Keratinocyte (primary cell): ENCODE measurements around the gene DIS3L2. TPM values are rescaled to one million over a fixed set of nuclear protein-coding genes. Genes with fewer than 3 reads are reported as not detected.
A peak's percentile ranks its signal among the peaks of the same experiment; 100 is the strongest.

Experiments used
- DNase-seq: peaks from one replicate; pipeline ENCODE4 v3.0.0-alpha.2; 2011; ENCODE audit warnings: low read depth, missing footprints, low spot score
- FAIRE-seq: peaks from 2 replicates; lab custom pipeline; 2011; peaks lifted over from hg19 to GRCh38; lab: Jason Lieb, UNC
- H2AFZ ChIP-seq: 2 replicates; pipeline ENCODE4 v1.6.0; 2012; ENCODE audit warnings: low read length, control low read depth, inconsistent platforms; ENCODE audit not compliant: control insufficient read depth
- H3K27ac ChIP-seq: 2 replicates; pipeline ENCODE4 v1.5.1; 2011; ENCODE audit warnings: low read length; ENCODE audit not compliant: control insufficient read depth, insufficient read depth
- H3K27me3 ChIP-seq: 3 replicates; pipeline ENCODE4 v1.6.0; 2011; ENCODE audit warnings: low read length; ENCODE audit not compliant: control insufficient read depth, insufficient read depth; ENCODE audit errors: extremely low read depth
- H3K36me3 ChIP-seq, 2 experiments: 2 replicates in 1 of 2; 3 replicates in 1 of 2; pipeline ENCODE4 v1.5.1; 2011; ENCODE audit warnings: low read length in 2 of 2, mild to moderate bottlenecking in 1 of 2; ENCODE audit not compliant: control insufficient read depth in 2 of 2, insufficient read depth in 2 of 2; ENCODE audit errors: extremely low read depth in 1 of 2
- H3K4me1 ChIP-seq: 3 replicates; pipeline ENCODE4 v1.5.1; 2011; ENCODE audit warnings: low read length; ENCODE audit not compliant: control insufficient read depth, insufficient read depth; ENCODE audit errors: extremely low read depth
- H3K4me2 ChIP-seq: 3 replicates; pipeline ENCODE4 v1.6.0; 2011; ENCODE audit warnings: low read depth, low read length; ENCODE audit not compliant: control insufficient read depth, insufficient read depth; ENCODE audit errors: extremely low read depth
- H3K4me3 ChIP-seq, 3 experiments: fragments of 200-600 bp in 1 of 3; sonication (generic) in 1 of 3; 2 replicates in 2 of 3; 3 replicates in 1 of 3; pipeline ENCODE4 v1.5.1; 2011 to 2016; ENCODE audit warnings: low read length in 3 of 3, mild to moderate bottlenecking in 3 of 3, control low read depth in 2 of 3, inconsistent platforms in 1 of 3, low read depth in 1 of 3, mixed read lengths in 1 of 3, mixed run types in 1 of 3, moderate library complexity in 1 of 3; ENCODE audit not compliant: control insufficient read depth in 2 of 3, insufficient read depth in 2 of 3; ENCODE audit errors: extremely low read depth in 1 of 3
- H3K79me2 ChIP-seq: 2 replicates; pipeline ENCODE4 v1.6.0; 2012; ENCODE audit warnings: low read length; ENCODE audit not compliant: control insufficient read depth, insufficient read depth
- H3K9ac ChIP-seq: 3 replicates; pipeline ENCODE4 v1.6.0; 2011; ENCODE audit warnings: low read length; ENCODE audit not compliant: control insufficient read depth, insufficient read depth; ENCODE audit errors: extremely low read depth
- H3K9me1 ChIP-seq: 3 replicates; pipeline ENCODE4 v1.6.0; 2011; ENCODE audit warnings: low read length; ENCODE audit not compliant: control insufficient read depth, insufficient read depth; ENCODE audit errors: extremely low read depth
- H3K9me3 ChIP-seq: 2 replicates; pipeline ENCODE4 v1.5.1; 2012; ENCODE audit warnings: low read depth, low read length; ENCODE audit not compliant: control insufficient read depth
- H4K20me1 ChIP-seq: 3 replicates; pipeline ENCODE4 v1.6.0; 2011; ENCODE audit warnings: low read length; ENCODE audit not compliant: control insufficient read depth, insufficient read depth; ENCODE audit errors: extremely low read depth
- EZH2 ChIP-seq: IDR thresholded peaks from one replicate; pipeline ENCODE4 v1.6.1; 2012; ENCODE audit warnings: inconsistent platforms, mild to moderate bottlenecking, low read length, moderate library complexity
- dilution Hi-C: fragments of 300-500 bp; cut with MboI; formaldehyde crosslinking; loops from one replicate; pipeline ENCODE4 v1.7.0; 2020; ENCODE audit warnings: low sequenced_read_pairs; ENCODE audit not compliant: extremely low pct_ligation_motif_present
- polyA plus RNA-seq, 5 experiments: library from polyadenylated mRNA; depleted of rRNA in 3 of 5; stranded (reverse) in 3 of 5; stranded (forward) in 1 of 5; unstranded in 1 of 5; fragments of >200 nt; gene quantifications; 1 replicate in 1 of 5; 2 replicates in 3 of 5; 3 replicates in 1 of 5; pipeline versions ENCODE4 v1.2.1 to v1.2.3, GENCODE V29; 2011 to 2012; ENCODE audit warnings: missing spikeins in 2 of 5, low read depth in 1 of 5, low replicate concordance in 1 of 5
- TF ChIP-seq, protein P1 (sequence below), 3 experiments: IDR thresholded peaks in 1 of 3; conservative IDR thresholded peaks in 1 of 3; optimal IDR thresholded peaks in 1 of 3; 2 replicates in 2 of 3; 3 replicates in 1 of 3; pipeline versions ENCODE3 to v1.5.1; 2011; ENCODE audit warnings: low read length in 3 of 3, mild to moderate bottlenecking in 3 of 3, moderate library complexity in 2 of 3, control low read depth in 1 of 3, inconsistent platforms in 1 of 3; ENCODE audit not compliant: insufficient read depth in 2 of 3; ENCODE audit errors: extremely low read depth in 1 of 3

Gene DIS3L2
- polyA plus RNA-seq, 1 donor (not counting 4 experiments of a cell fraction or from before 2014, with no cell fraction given), result 8.6 TPM

DNA sequence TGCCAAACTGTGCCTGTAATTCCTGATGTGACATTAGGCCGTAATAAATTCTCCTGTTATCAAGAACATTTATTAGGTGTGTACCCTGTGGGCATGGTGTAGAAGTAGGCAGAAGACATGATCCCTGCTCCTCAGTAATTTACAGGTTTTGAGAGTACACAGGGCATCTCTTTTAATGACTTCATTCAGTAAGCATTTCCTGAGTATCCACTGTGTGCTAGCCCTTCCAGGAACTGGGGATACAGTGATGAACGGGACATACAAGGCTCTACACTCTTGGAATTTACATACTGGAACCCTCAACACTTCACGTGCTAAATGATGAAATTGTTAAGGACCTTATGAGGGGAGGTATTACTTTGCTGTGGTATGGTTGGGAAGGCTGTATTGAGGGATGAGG lies 30.2 kb downstream of the DIS3L2 start:
- Histone ChIP-seq H3K27ac (no peak overlapping the region), H3K9ac (no peak overlapping the region), H3K27me3 (no peaks in the 10 kb centered on the region), H3K4me2 (no peak overlapping the region), H4K20me1 (no peaks in the 10 kb centered on the region), H3K4me1 (peaks cover 7% of the 10 kb centered on the region), H3K9me1 (no peaks in the 10 kb centered on the region), H3K4me3 (no peak overlapping the region), H3K36me3 (no peaks in the 10 kb centered on the region), H3K9me3 (no peaks in the 10 kb centered on the region), H3K79me2 (peaks cover 38% of the 10 kb centered on the region), H2AFZ (no peak overlapping the region)
- no peak for DNase-seq
- TF ChIP-seq, protein P1, sequence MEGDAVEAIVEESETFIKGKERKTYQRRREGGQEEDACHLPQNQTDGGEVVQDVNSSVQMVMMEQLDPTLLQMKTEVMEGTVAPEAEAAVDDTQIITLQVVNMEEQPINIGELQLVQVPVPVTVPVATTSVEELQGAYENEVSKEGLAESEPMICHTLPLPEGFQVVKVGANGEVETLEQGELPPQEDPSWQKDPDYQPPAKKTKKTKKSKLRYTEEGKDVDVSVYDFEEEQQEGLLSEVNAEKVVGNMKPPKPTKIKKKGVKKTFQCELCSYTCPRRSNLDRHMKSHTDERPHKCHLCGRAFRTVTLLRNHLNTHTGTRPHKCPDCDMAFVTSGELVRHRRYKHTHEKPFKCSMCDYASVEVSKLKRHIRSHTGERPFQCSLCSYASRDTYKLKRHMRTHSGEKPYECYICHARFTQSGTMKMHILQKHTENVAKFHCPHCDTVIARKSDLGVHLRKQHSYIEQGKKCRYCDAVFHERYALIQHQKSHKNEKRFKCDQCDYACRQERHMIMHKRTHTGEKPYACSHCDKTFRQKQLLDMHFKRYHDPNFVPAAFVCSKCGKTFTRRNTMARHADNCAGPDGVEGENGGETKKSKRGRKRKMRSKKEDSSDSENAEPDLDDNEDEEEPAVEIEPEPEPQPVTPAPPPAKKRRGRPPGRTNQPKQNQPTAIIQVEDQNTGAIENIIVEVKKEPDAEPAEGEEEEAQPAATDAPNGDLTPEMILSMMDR (optimal IDR thresholded peaks at IDR 0.05 in 1 of 3, IDR thresholded peaks at IDR 0.05 in 1 of 3, conservative IDR thresholded peaks at IDR 0.05 in 1 of 3; ENCODE audit: extremely low read depth in 1 of 3, insufficient read depth in 2 of 3, low read length in 3 of 3), result no peak
- TF ChIP-seq EZH2, result no peak
- dilution Hi-C loops, result no loop called here
- FAIRE-seq, result peak; percentile 76

GRCh38 chr2:231992888-231993287 lies 31.4 kb downstream of the DIS3L2 start:
- Histone ChIP-seq H3K9ac (no peak overlapping the region), H4K20me1 (no peaks in the 10 kb centered on the region), H3K4me2 (no peak overlapping the region), H3K9me1 (no peaks in the 10 kb centered on the region), H2AFZ (no peak overlapping the region), H3K27ac (no peak overlapping the region), H3K9me3 (no peaks in the 10 kb centered on the region), H3K4me3 (no peak overlapping the region), H3K79me2 (peaks cover 35% of the 10 kb centered on the region), H3K36me3 (no peaks in the 10 kb centered on the region), H3K27me3 (no peaks in the 10 kb centered on the region), H3K4me1 (peaks cover 7% of the 10 kb centered on the region)
- dilution Hi-C loops, result no loop called here
- no peak for DNase-seq
- FAIRE-seq, result no peak
- no peak for TF ChIP-seq EZH2
- TF ChIP-seq, protein P1 (optimal IDR thresholded peaks at IDR 0.05 in 1 of 3, IDR thresholded peaks at IDR 0.05 in 1 of 3, conservative IDR thresholded peaks at IDR 0.05 in 1 of 3; ENCODE audit: extremely low read depth in 1 of 3, insufficient read depth in 2 of 3, low read length in 3 of 3), result no peak
